Measurements from ENCODE around the gene ARMS2. TPM values are rescaled to one million over a fixed set of nuclear protein-coding genes. Genes with fewer than 3 reads are reported as not detected.

Gene ARMS2
- total and polyA plus RNA-seq, 2 experiments from 2014 or later: not detected

- no peak for TF ChIP-seq CTCF (conservative IDR thresholded peaks at IDR 0.05; ENCODE audit: low read depth in 2 of 2)
- no peak for TF ChIP-seq EZH2 (IDR thresholded peaks at IDR 0.05; ENCODE audit: low read depth, unreplicated experiment)
- TF ChIP-seq EZH2phosphoT487 (IDR thresholded peaks at IDR 0.05; ENCODE audit: unreplicated experiment): no peak
- no peak for TF ChIP-seq ZNF114 (CRISPR knock-in tag; IDR thresholded peaks at IDR 0.05)
- TF ChIP-seq STAT1 (IDR thresholded peaks at IDR 0.05; ENCODE audit: unreplicated experiment): no peak
- no peak for TF ChIP-seq ETS1 (IDR thresholded peaks at IDR 0.05)
- no peak for TF ChIP-seq REST (IDR thresholded peaks at IDR 0.05; ENCODE audit: unreplicated experiment)
Observed at GRCh38 chr10:122492006-122492405, 37.6 kb downstream of the ARMS2 start (continued).

- no peaks in the 10 kb centered on the region for H3K36me3 Mint-ChIP-seq (ENCODE audit: low read depth)
- H3K27me3 Mint-ChIP-seq (ENCODE audit: insufficient read depth, low read depth, poor library complexity): peaks cover 12% of the 10 kb centered on the region
- no peak for ATAC-seq
- no peak overlapping the region for H3K4me3 Mint-ChIP-seq
- no peak overlapping the region for H3K4me3 ChIP-seq
- H2AFZ ChIP-seq: no peak overlapping the region
- H3K4me1 ChIP-seq (ENCODE audit: insufficient read depth): 0 out of 2 replicates have a peak, but pooled peaks cover 4% of the 10 kb centered on the region
- H3K9me2 ChIP-seq (ENCODE audit: insufficient read depth): no peaks in the 10 kb centered on the region
- H3K27ac ChIP-seq (ENCODE audit: low read depth): no peak overlapping the region
- H3F3A ChIP-seq (replicated peaks; ENCODE audit: low read depth): no peaks in the 10 kb centered on the region
- no peaks in the 10 kb centered on the region for H3K36me3 ChIP-seq (ENCODE audit: insufficient read depth)
- H3K27ac Mint-ChIP-seq: no peak overlapping the region
- no peaks in the 10 kb centered on the region for H3K79me2 ChIP-seq (replicated peaks; ENCODE audit: insufficient read depth)
- no peaks in the 10 kb centered on the region for H3K27me3 ChIP-seq (ENCODE audit: insufficient read depth)
- peaks cover 6% of the 10 kb centered on the region for H3K4me1 Mint-ChIP-seq
- H3K9me3 Mint-ChIP-seq: no peaks in the 10 kb centered on the region
- H3K4me2 ChIP-seq: no peak overlapping the region
- no peak for DNase-seq (ENCODE audit: low spot score)
- no peaks in the 10 kb centered on the region for H4K20me1 ChIP-seq (replicated peaks; ENCODE audit: insufficient read depth)
- TF ChIP-seq ETS1 (IDR thresholded peaks at IDR 0.05): no peak
- no peak for TF ChIP-seq CTCF (conservative IDR thresholded peaks at IDR 0.05; ENCODE audit: low read depth in 2 of 2)
- TF ChIP-seq EZH2phosphoT487 (IDR thresholded peaks at IDR 0.05; ENCODE audit: unreplicated experiment): no peak
Observed at GRCh38 chr10:122492999-122493481, 38.6 kb downstream of the ARMS2 start.

Measured in GM23338 (cell line).